ENCODE data around the gene HACL1.
A peak's percentile ranks its signal among the peaks of the same experiment; 100 is the strongest.

Gene HACL1

GRCh38 chr3:15591928-15592327 is 9.4 kb downstream of the HACL1 start:
- H3K36me3 Mint-ChIP-seq (ENCODE audit: insufficient read depth) = peaks cover 25% of the 10 kb centered on the region
- DNase-seq (ENCODE audit: low spot score in 2 of 2) = no peak

GRCh38 chr3:15591242-15591641 is 10.1 kb downstream of the HACL1 start:
- Mint-ChIP-seq H3K36me3 (ENCODE audit: insufficient read depth) (peaks cover 23% of the 10 kb centered on the region), H3K27ac (ENCODE audit: low read depth) (no peak overlapping the region)
- DNase-seq (ENCODE audit: low spot score in 2 of 2) = no peak

More at GRCh38 chr3:15591928-15592327, 9.4 kb downstream of the HACL1 start:
- Mint-ChIP-seq H3K4me1 (peaks cover under 1% of the 10 kb centered on the region), H3K4me3 (no peak overlapping the region), H3K27ac (ENCODE audit: low read depth) (no peak overlapping the region), H3K27me3 (no peaks in the 10 kb centered on the region), H3K9me3 (no peaks in the 10 kb centered on the region)
- no peak for ATAC-seq (replicated peaks; ENCODE audit: extremely low read depth, poor library complexity, severe bottlenecking)

DNA sequence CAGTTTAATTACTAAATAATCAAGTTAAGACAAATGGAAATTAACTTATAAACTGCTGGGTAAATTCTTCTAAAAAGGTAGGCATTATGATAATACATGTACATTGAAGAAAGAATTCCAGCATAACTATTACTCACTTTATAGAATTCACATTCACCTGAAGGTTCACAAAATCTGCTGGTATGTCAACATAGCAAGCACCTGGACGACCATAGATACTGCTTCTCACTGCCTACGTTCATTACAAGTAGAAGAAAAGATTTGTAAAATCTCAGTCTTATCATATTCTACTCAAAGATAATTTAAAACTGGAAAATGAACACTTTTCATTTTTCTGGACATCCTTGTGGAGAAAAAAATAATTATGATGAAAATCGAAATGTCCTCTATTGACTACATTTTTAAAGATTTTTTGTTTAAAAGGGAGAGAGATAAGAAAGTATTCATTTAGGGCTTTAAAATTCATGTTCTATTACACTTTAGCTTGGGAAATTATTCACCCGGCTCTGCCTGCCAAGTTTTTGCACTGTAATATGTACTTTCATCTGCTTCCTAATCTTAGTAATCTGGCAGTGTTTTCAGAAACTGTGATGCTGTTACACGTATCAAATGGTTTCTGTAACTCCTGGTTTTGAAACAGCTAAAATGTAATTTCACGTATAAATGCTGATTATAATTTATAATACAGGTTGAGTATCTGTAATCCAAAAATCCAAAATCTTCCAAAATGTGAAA is 16.1 kb downstream of the HACL1 start:
- no peak overlapping the region for H3K4me3 Mint-ChIP-seq
- H3K36me3 Mint-ChIP-seq (ENCODE audit: insufficient read depth) = peaks cover 44% of the 10 kb centered on the region
- no peak overlapping the region for H3K27ac Mint-ChIP-seq (ENCODE audit: low read depth)
- H3K9me3 Mint-ChIP-seq = no peaks in the 10 kb centered on the region
- H3K27me3 Mint-ChIP-seq = no peaks in the 10 kb centered on the region
- ATAC-seq (replicated peaks; ENCODE audit: extremely low read depth, poor library complexity, severe bottlenecking) (no peak), DNase-seq (ENCODE audit: low spot score in 2 of 2) (no peak)
- H3K4me1 Mint-ChIP-seq = peaks cover 5% of the 10 kb centered on the region

More at GRCh38 chr3:15591242-15591641, 10.1 kb downstream of the HACL1 start:
- Mint-ChIP-seq H3K4me3 (no peak overlapping the region), H3K4me1 (no peaks in the 10 kb centered on the region), H3K9me3 (no peaks in the 10 kb centered on the region), H3K27me3 (no peaks in the 10 kb centered on the region)
- no peak for ATAC-seq (replicated peaks; ENCODE audit: extremely low read depth, poor library complexity, severe bottlenecking)

GRCh38 chr3:15581471-15582394 is 19.6 kb downstream of the HACL1 start:
- no peaks in the 10 kb centered on the region for H3K27me3 Mint-ChIP-seq
- H3K36me3 Mint-ChIP-seq (ENCODE audit: insufficient read depth) = peaks cover 48% of the 10 kb centered on the region
- H3K9me3 Mint-ChIP-seq = no peaks in the 10 kb centered on the region
- H3K4me3 Mint-ChIP-seq = no peak overlapping the region
- H3K27ac Mint-ChIP-seq (ENCODE audit: low read depth) = no peak overlapping the region
- H3K4me1 Mint-ChIP-seq = peaks cover 8% of the 10 kb centered on the region
- ATAC-seq (replicated peaks; ENCODE audit: extremely low read depth, poor library complexity, severe bottlenecking) (no peak), DNase-seq (ENCODE audit: low spot score in 2 of 2) (no peak)

GRCh38 chr3:15579051-15579450 is 22.3 kb downstream of the HACL1 start:
- Mint-ChIP-seq H3K36me3 (ENCODE audit: insufficient read depth) (peaks cover 34% of the 10 kb centered on the region), H3K4me1 (peaks cover 8% of the 10 kb centered on the region), H3K9me3 (no peaks in the 10 kb centered on the region), H3K4me3 (no peak overlapping the region), H3K27ac (ENCODE audit: low read depth) (peak overlapping the region; percentile 8), H3K27me3 (no peaks in the 10 kb centered on the region)
- ATAC-seq (replicated peaks; ENCODE audit: extremely low read depth, poor library complexity, severe bottlenecking) (no peak), DNase-seq (ENCODE audit: low spot score in 2 of 2) (no peak)

DNA sequence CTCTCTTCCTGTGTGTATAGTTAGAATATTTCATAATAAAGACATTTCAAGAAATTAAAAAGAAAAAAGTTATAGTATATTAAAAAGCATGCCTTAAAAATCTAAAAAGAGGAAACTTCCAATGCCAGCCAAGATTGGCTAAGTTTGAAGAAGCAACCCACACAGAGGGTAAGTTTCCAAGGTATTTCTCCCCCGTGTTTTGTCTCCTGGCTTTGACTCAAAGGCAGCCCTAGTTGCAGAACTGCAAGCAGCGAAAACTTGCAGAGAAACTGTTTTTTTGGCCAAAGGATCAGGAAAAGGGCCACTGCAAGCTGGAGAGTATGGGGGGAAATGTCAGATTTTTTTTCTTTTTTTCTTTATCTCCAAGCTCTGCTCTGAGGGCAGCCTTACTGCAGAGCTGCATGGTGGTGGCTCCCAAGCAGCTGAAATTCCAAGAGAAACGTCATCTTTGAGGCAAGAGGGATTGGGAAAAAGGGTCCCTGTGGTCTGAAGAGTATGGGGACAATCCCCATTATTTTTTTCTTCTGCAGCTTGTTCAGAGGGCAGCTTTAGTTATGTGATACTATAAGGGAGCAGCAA is 23.0 kb downstream of the HACL1 start:
- Mint-ChIP-seq H3K4me3 (no peak overlapping the region), H3K36me3 (ENCODE audit: insufficient read depth) (peaks cover 39% of the 10 kb centered on the region), H3K27me3 (no peaks in the 10 kb centered on the region), H3K4me1 (peaks cover 8% of the 10 kb centered on the region), H3K27ac (ENCODE audit: low read depth) (peak overlapping the region; percentile 8), H3K9me3 (no peaks in the 10 kb centered on the region)
- no peak for DNase-seq (ENCODE audit: low spot score in 2 of 2)
- no peak for ATAC-seq (replicated peaks; ENCODE audit: extremely low read depth, poor library complexity, severe bottlenecking)

GRCh38 chr3:15576475-15576874 is 24.9 kb downstream of the HACL1 start:
- H3K4me1 Mint-ChIP-seq = peaks cover 8% of the 10 kb centered on the region
- H3K4me3 Mint-ChIP-seq = no peak overlapping the region
- H3K9me3 Mint-ChIP-seq = no peaks in the 10 kb centered on the region
- no peaks in the 10 kb centered on the region for H3K27me3 Mint-ChIP-seq
- no peak for ATAC-seq (replicated peaks; ENCODE audit: extremely low read depth, poor library complexity, severe bottlenecking)
- H3K36me3 Mint-ChIP-seq (ENCODE audit: insufficient read depth) = peaks cover 39% of the 10 kb centered on the region
- DNase-seq (ENCODE audit: low spot score in 2 of 2) = no peak
- no peak overlapping the region for H3K27ac Mint-ChIP-seq (ENCODE audit: low read depth)

DNA sequence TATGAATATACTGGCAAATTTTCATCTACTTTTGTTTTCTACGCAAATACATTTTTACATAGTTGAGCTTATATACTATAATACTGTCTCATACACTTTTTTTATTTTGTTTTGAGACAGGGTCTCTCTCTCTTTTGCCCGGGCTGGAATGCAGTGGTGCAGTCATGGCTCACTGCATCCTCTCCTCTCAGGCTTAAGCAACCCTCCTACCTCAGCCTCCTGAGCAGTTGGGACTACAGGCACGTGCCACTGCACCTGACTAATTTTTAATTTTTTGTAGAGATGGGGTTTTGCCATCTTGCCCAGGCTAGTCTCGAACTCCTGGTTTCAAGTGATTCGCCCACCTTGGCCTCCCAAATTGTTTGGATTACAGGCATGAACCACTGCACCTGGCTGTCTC is 25.9 kb downstream of the HACL1 start:
- Mint-ChIP-seq H3K36me3 (ENCODE audit: insufficient read depth) (peaks cover 39% of the 10 kb centered on the region), H3K27me3 (no peaks in the 10 kb centered on the region), H3K4me3 (no peak overlapping the region), H3K27ac (ENCODE audit: low read depth) (no peak overlapping the region), H3K9me3 (no peaks in the 10 kb centered on the region), H3K4me1 (peaks cover 5% of the 10 kb centered on the region)
- DNase-seq (ENCODE audit: low spot score in 2 of 2) (no peak), ATAC-seq (replicated peaks; ENCODE audit: extremely low read depth, poor library complexity, severe bottlenecking) (no peak)

DNA sequence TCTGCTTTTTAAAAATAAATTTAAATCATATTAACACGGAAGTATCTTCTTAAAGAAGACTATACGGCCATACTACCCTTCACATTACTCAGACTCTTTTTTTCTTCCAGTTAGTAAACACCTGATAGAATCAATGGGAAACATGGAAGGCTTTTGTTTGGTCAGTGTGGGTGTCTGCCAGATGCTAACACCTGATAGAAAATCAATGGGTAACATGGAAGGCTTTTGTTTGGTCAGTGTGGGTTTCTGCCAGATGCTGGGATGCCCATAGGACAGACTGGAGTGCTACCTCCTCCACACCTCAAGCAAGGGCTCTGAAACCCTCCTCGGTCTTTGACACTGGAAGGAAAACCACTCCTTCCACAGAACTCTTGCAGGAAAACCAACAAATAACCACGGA is 29.2 kb downstream of the HACL1 start:
- peaks cover 43% of the 10 kb centered on the region for H3K36me3 Mint-ChIP-seq (ENCODE audit: insufficient read depth)
- ATAC-seq (replicated peaks; ENCODE audit: extremely low read depth, poor library complexity, severe bottlenecking) = no peak
- H3K4me3 Mint-ChIP-seq = no peak overlapping the region

DNA sequence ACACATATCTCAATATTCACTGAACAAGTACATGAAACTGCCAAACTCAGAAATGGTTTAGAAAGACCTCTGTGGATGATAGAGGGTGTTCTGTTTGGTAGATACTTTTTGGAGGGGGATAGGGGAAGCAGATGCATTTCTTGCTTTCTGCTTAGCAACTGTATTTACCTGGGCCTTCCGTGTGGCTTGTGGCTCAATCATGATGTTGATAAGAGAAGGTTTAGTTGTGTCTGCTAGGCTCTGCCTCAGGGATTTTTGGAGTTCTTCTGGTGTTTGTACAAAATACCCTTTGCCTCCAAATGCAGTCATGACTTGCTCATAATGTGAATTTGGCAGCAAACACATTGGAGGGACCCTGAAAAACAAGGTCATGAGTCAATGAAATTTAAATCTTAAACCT is 38.2 kb downstream of the HACL1 start:
- Mint-ChIP-seq H3K4me1 (peaks cover 7% of the 10 kb centered on the region), H3K27ac (ENCODE audit: low read depth) (no peak overlapping the region), H3K9me3 (no peaks in the 10 kb centered on the region), H3K4me3 (no peak overlapping the region), H3K27me3 (no peaks in the 10 kb centered on the region), H3K36me3 (ENCODE audit: insufficient read depth) (peaks cover 68% of the 10 kb centered on the region)
- no peak for DNase-seq (ENCODE audit: low spot score in 2 of 2)
- no peak for ATAC-seq (replicated peaks; ENCODE audit: extremely low read depth, poor library complexity, severe bottlenecking)

More for the DNA sequence above, 29.2 kb downstream of the HACL1 start:
- H3K27me3 Mint-ChIP-seq = no peaks in the 10 kb centered on the region
- H3K27ac Mint-ChIP-seq (ENCODE audit: low read depth) = no peak overlapping the region
- DNase-seq (ENCODE audit: low spot score in 2 of 2) = no peak
- peaks cover 7% of the 10 kb centered on the region for H3K4me1 Mint-ChIP-seq
- H3K9me3 Mint-ChIP-seq = no peaks in the 10 kb centered on the region

- DNase-seq (ENCODE audit: low spot score in 2 of 2) (no peak), ATAC-seq (replicated peaks; ENCODE audit: extremely low read depth, poor library complexity, severe bottlenecking) (no peak)
- Mint-ChIP-seq H3K4me1 (peaks cover 2% of the 10 kb centered on the region), H3K9me3 (no peaks in the 10 kb centered on the region), H3K27me3 (no peaks in the 10 kb centered on the region), H3K27ac (ENCODE audit: low read depth) (no peak overlapping the region), H3K4me3 (no peak overlapping the region), H3K36me3 (ENCODE audit: insufficient read depth) (peaks cover 62% of the 10 kb centered on the region)
Measured at GRCh38 chr3:15562560-15562959, 38.8 kb downstream of the HACL1 start.

- ATAC-seq (replicated peaks; ENCODE audit: extremely low read depth, poor library complexity, severe bottlenecking) (no peak), DNase-seq (ENCODE audit: low spot score in 2 of 2) (no peak)
- Mint-ChIP-seq H3K4me1 (peaks cover 7% of the 10 kb centered on the region), H3K27ac (ENCODE audit: low read depth) (no peak overlapping the region), H3K36me3 (ENCODE audit: insufficient read depth) (peaks cover 30% of the 10 kb centered on the region), H3K27me3 (no peaks in the 10 kb centered on the region), H3K4me3 (no peak overlapping the region), H3K9me3 (no peaks in the 10 kb centered on the region)
Measured at GRCh38 chr3:15558581-15558980, 42.8 kb downstream of the HACL1 start.
